Lower leg skin (tissue), 4 donors: ENCODE measurements around the gene IDH2. TPM values are rescaled to one million over a fixed set of nuclear protein-coding genes. Genes with fewer than 3 reads are reported as not detected.

ENCODE experiments used
- DNase-seq, 2 donors: peaks; one replicate each; pipeline ENCODE4 v3.0.0-alpha.2; 2019; ENCODE audit warnings: low spot score in 2 of 2
- H3K4me3 ChIP-seq: fragments of 200-600 bp; sonication (generic); 2 replicates; pipeline ENCODE4 v1.5.1; 2017; ENCODE audit warnings: mild to moderate bottlenecking, low read depth; ENCODE audit not compliant: poor library complexity, severe bottlenecking
- POLR2A ChIP-seq, 2 donors: fragments of 450-650 bp; IDR thresholded peaks; one replicate each; pipeline ENCODE4 v1.6.1; 2016 to 2017; ENCODE audit warnings: antibody characterized with exemption in 2 of 2, mild to moderate bottlenecking in 1 of 2, moderate library complexity in 1 of 2
- WGBS, 2 donors: methylation state at CpG; one replicate each; pipeline ENCODE4 v1.1.5; 2018; 5-methylcytosine and 5-hydroxymethylcytosine counted together
- intact Hi-C: fragments of 100-400 bp; cut with DNase I; formaldehyde crosslinking; loops from one replicate; pipeline ENCODE4 v1.15.0; 2023; ENCODE audit warnings: low total_unique reads
- total RNA-seq, 4 donors: library from RNA; depleted of rRNA; stranded (reverse); fragments of >200 nt; gene quantifications; one replicate each; pipeline ENCODE4 v1.1.0, GENCODE V29; 2016
- TF ChIP-seq, protein P1 (sequence below), 3 donors: fragments of 450-650 bp; IDR thresholded peaks; one replicate each; pipeline ENCODE4 v1.5.1; 2016; ENCODE audit warnings: antibody characterized with exemption in 3 of 3, mild to moderate bottlenecking in 3 of 3, moderate library complexity in 2 of 3

The IDH2 gene
- total RNA-seq, 4 donors from 2014 or later = 49.2 to 136 (median 86.3) TPM

DNA sequence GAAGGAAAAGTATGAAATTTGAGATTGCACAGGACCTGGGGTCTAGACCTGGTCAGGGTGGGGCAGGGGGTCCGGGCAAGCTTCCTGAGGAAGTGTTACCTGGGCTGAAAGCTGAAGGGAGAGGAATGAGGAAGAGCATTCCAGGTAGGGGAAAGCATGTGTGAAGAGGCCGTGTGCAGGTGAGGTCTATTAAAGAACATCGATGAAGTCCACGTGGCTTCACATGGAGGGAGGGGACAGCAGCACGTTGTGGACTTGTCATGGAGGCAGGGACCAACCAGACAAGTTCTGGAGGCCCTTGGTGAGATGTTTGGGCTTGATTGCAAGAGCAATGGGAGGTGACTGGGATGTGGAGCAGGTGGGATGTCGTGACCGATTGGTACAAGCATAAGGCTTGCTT lies 47.1 kb downstream of the IDH2 start:
- intact Hi-C loops = no loop called here
- DNase-seq = no peak
- no peak overlapping the region for H3K4me3 ChIP-seq
- TF ChIP-seq, protein P1, sequence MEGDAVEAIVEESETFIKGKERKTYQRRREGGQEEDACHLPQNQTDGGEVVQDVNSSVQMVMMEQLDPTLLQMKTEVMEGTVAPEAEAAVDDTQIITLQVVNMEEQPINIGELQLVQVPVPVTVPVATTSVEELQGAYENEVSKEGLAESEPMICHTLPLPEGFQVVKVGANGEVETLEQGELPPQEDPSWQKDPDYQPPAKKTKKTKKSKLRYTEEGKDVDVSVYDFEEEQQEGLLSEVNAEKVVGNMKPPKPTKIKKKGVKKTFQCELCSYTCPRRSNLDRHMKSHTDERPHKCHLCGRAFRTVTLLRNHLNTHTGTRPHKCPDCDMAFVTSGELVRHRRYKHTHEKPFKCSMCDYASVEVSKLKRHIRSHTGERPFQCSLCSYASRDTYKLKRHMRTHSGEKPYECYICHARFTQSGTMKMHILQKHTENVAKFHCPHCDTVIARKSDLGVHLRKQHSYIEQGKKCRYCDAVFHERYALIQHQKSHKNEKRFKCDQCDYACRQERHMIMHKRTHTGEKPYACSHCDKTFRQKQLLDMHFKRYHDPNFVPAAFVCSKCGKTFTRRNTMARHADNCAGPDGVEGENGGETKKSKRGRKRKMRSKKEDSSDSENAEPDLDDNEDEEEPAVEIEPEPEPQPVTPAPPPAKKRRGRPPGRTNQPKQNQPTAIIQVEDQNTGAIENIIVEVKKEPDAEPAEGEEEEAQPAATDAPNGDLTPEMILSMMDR (IDR thresholded peaks at IDR 0.05) = no peak
- 67 to 72% methylated on average over 7 of the region's 7 CpGs for WGBS, 2 donors

DNA sequence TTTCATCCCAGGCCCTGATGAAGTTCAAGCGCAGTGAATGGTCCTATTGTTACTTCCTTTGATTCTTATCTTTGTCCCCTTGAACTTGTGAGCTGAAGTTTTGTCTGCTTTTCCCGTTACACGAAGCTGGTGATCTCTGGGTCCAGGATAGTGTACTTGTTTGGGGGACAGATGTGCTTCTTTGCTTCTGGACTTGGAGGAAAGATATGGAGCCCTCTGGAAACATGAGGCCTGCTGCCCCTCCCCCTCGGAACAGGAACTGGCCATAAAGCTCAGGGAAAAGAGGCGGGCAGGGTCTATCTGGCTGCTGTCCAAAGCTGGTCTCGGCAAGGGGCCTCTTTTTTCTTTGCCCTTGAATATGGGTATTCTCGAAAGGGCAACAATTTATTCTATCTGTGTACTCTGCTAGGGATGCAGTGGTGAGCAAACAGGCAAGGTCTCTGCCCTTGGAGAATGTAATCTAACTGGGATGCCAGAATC lies 47.6 kb downstream of the IDH2 start:
- WGBS, 2 donors = 60 to 70% methylated on average over 7 of the region's 7 CpGs
- intact Hi-C loops = no loop called here
- no peak overlapping the region for H3K4me3 ChIP-seq
- no peak for TF ChIP-seq POLR2A (IDR thresholded peaks at IDR 0.05)
- TF ChIP-seq, protein P1 (IDR thresholded peaks at IDR 0.05) = no peak
- no peak for DNase-seq

GRCh38 chr15:90053685-90054466 lies 48.4 kb downstream of the IDH2 start:
- 86 to 89% methylated on average over 14 of the region's 14 CpGs for WGBS, 2 donors
- intact Hi-C loops = no loop called here
- no peak for DNase-seq
- no peak for TF ChIP-seq POLR2A (IDR thresholded peaks at IDR 0.05)
- TF ChIP-seq, protein P1 (IDR thresholded peaks at IDR 0.05) = no peak
- no peak overlapping the region for H3K4me3 ChIP-seq

DNA sequence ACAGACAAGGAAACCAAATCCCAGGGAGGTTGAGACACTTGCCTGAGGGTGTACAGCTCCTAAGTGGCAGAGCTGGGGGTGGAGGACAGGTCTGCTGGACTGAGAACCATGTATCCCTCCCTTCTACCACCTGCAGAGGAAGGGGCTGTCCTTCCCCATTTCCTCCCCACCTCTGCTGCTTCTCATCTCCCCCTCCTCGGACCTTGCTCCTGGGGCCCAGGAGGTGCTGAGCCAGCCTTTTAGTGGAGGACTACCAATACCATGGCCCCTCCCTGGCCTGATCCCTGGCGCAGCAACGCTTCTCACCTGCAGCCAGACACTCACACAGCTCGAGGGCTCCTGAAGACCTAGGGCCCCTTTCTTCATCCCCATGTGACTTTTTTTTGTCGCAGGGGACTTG lies 50.4 kb downstream of the IDH2 start:
- H3K4me3 ChIP-seq = no peak overlapping the region
- WGBS, 2 donors = 76 to 83% methylated on average over 5 of the region's 5 CpGs
- intact Hi-C loops = no loop called here
- TF ChIP-seq POLR2A (IDR thresholded peaks at IDR 0.05) = no peak
- TF ChIP-seq, protein P1 (IDR thresholded peaks at IDR 0.05) = no peak
- DNase-seq = no peak

DNA sequence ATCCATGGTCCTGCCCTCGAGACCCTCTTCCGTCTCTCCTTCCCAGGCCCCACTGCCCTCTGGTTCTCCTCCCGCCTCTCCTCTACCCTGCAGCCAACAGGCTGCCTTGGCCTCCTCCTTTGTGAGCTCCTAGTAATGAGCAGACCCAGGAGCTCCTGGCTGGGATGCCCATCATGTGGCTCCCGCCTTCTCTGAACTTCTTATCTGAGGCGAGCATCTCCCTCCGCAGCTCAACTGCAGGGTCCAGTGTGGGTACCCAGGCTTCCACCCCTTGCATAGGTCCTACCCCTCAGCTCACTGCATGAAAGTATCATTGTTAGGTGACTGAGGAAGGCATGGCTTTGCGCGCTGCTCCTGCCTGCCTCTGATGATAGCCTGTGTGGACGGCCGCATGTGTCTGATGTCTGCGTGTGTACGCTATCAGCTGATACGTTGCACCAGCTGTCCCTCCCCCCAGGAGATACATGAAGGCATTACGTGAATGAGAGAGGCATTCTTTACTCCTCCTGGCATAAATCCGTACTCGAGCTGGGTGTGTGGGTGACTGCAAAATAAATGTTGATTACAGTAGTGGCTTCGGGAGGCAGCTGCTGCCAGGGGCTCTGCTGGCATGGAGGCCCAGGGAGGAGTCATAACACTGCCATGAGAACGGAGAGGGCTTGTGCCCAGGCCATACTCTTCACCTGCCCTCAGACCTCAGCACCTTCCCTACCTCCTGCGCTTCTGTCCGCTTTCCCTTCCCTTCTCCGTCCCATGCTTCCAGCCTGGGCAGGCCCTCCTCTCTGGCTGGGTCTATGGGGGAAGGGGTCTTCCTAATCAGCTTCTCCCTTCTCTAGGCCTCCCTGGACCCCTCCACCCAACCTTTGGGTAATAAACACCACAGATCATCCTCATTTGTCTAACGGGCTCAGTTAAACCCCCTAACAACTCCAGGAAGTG lies 52.3 kb downstream of the IDH2 start:
- no peak for DNase-seq
- WGBS, 2 donors = 84 to 87% methylated on average over 22 of the region's 22 CpGs
- no peak overlapping the region for H3K4me3 ChIP-seq
- TF ChIP-seq, protein P1 (IDR thresholded peaks at IDR 0.05) = no peak
- no peak for TF ChIP-seq POLR2A (IDR thresholded peaks at IDR 0.05)
- intact Hi-C loops = no loop called here
